IMR-90 (cell line): ENCODE data around the gene PCDHGA3. TPM values are rescaled to one million over a fixed set of nuclear protein-coding genes. Genes with fewer than 3 reads are reported as not detected.
"Not testable (repeated sequence)": the region's sequence is repeated elsewhere in the genome, so short reads cannot be mapped to it uniquely, and the experiment has no call there.

Experiments used
- ATAC-seq: fragments of 200-7000 bp; cut with Tn5 transposase; 2 replicates; pipeline ENCODE4 v1.9.1; 2020; ENCODE audit warnings: low read depth, mild to moderate bottlenecking, moderate library complexity
- BruUV-seq: library from RNA; stranded (reverse); fragments of 400-500 nt; replicated peaks from 2 replicates; lab custom pipeline; 2021; lab: Mats Ljungman, UMichigan
- CTCF ChIA-PET: fragments of 300-600 bp; formaldehyde crosslinking; extraction: SDS; loops from one replicate; lab custom pipeline; 2021; ENCODE audit warnings: antibody characterized with exemption; lab: Yijun Ruan, JAX
- POLR2A ChIA-PET: fragments of 300-600 bp; sonication (Branson Sonifier 250); formaldehyde crosslinking; loops from one replicate; lab custom pipeline; 2022; ENCODE audit warnings: antibody characterized with exemption; ENCODE audit not compliant: unreplicated experiment; lab: Charles Lee
- DNase-seq: peaks from one replicate; pipeline ENCODE4 v3.0.0; 2013
- H2AFZ ChIP-seq: replicated peaks from 2 replicates; pipeline ENCODE3; 2013; ENCODE audit warnings: low read length, mild to moderate bottlenecking; ENCODE audit not compliant: poor library complexity
- H2AK5ac ChIP-seq: 2 replicates; pipeline ENCODE4 v1.6.1; 2013; ENCODE audit warnings: low read depth, low read length, inconsistent platforms
- H2AK9ac ChIP-seq: replicated peaks from 2 replicates; pipeline ENCODE3; 2013; ENCODE audit warnings: mild to moderate bottlenecking, low read depth, low read length, moderate library complexity; ENCODE audit not compliant: poor library complexity
- H2BK120ac ChIP-seq: 2 replicates; pipeline ENCODE4 v1.6.1; 2013; ENCODE audit warnings: low read depth, low read length, inconsistent platforms
- H2BK15ac ChIP-seq: 3 replicates; pipeline ENCODE4 v1.6.1; 2013; ENCODE audit warnings: low read depth, low read length, inconsistent platforms
- H2BK20ac ChIP-seq: 2 replicates; pipeline ENCODE4 v1.6.1; 2013; ENCODE audit warnings: low read depth, mild to moderate bottlenecking, inconsistent platforms, low read length, moderate library complexity
- H2BK5ac ChIP-seq: 2 replicates; pipeline ENCODE4 v1.6.1; 2013; ENCODE audit warnings: mild to moderate bottlenecking, low read depth, low read length, inconsistent platforms; ENCODE audit not compliant: poor library complexity, severe bottlenecking
- H3K14ac ChIP-seq: replicated peaks from 2 replicates; pipeline ENCODE4 v1.6.1; 2013; ENCODE audit warnings: low read depth, low read length, inconsistent platforms
- H3K18ac ChIP-seq: 2 replicates; pipeline ENCODE4 v1.6.1; 2013; ENCODE audit warnings: low read depth, low read length, control low read depth
- H3K23ac ChIP-seq: 2 replicates; pipeline ENCODE4 v1.6.1; 2013; ENCODE audit warnings: low read depth, low read length, inconsistent platforms
- H3K27ac ChIP-seq: 2 replicates; pipeline ENCODE4 v1.5.1; 2013; ENCODE audit warnings: mild to moderate bottlenecking, control low read depth, low read length; ENCODE audit not compliant: insufficient read depth
- H3K27me3 ChIP-seq: 2 replicates; pipeline ENCODE4 v1.6.1; 2013; ENCODE audit warnings: low read length; ENCODE audit not compliant: control insufficient read depth, insufficient read depth
- H3K36me3 ChIP-seq: 2 replicates; pipeline ENCODE4 v1.6.1; 2013; ENCODE audit warnings: low read length, mixed read lengths; ENCODE audit not compliant: control insufficient read depth, insufficient read depth
- H3K4ac ChIP-seq: 2 replicates; pipeline ENCODE4 v1.6.1; 2013; ENCODE audit warnings: low read depth, low read length, inconsistent platforms
- H3K4me1 ChIP-seq: 2 replicates; pipeline ENCODE4 v1.6.1; 2013; ENCODE audit warnings: low read length, mixed read lengths; ENCODE audit not compliant: control insufficient read depth, insufficient read depth
- H3K4me2 ChIP-seq: 2 replicates; pipeline ENCODE4 v1.6.1; 2013; ENCODE audit warnings: low read depth, mild to moderate bottlenecking, control low read depth, low read length, moderate library complexity
- H3K4me3 ChIP-seq: 2 replicates; pipeline ENCODE4 v1.5.1; 2013; ENCODE audit warnings: low read depth, mild to moderate bottlenecking, control low read depth, low read length, moderate library complexity; ENCODE audit not compliant: insufficient read depth
- H3K56ac ChIP-seq: 2 replicates; pipeline ENCODE4 v1.6.1; 2013; ENCODE audit warnings: low read length, inconsistent platforms; ENCODE audit not compliant: insufficient read depth; ENCODE audit errors: extremely low read depth
- H3K79me1 ChIP-seq, 2 experiments: 2 replicates each; pipeline ENCODE4 v1.6.1; 2013; ENCODE audit warnings: low read length in 2 of 2, inconsistent platforms in 1 of 2, low read depth in 1 of 2
- H3K9ac ChIP-seq: 2 replicates; pipeline ENCODE4 v1.6.1; 2013; ENCODE audit warnings: low read depth, low read length, control low read depth
- H3K9me1 ChIP-seq: 2 replicates; pipeline ENCODE4 v1.6.1; 2013; ENCODE audit warnings: low read length, inconsistent platforms; ENCODE audit not compliant: insufficient read depth
- H3K9me3 ChIP-seq: 2 replicates; pipeline ENCODE4 v1.6.1; 2013; ENCODE audit warnings: low read length; ENCODE audit not compliant: control insufficient read depth, insufficient read depth
- H4K20me1 ChIP-seq: 2 replicates; pipeline ENCODE4 v1.6.1; 2013; ENCODE audit warnings: low read length, inconsistent platforms; ENCODE audit not compliant: insufficient read depth
- H4K5ac ChIP-seq: 2 replicates; pipeline ENCODE4 v1.6.1; 2013; ENCODE audit warnings: mild to moderate bottlenecking, low read depth, low read length, control low read depth
- H4K8ac ChIP-seq, 2 experiments: 2 replicates each; pipeline ENCODE4 v1.6.1; 2013; ENCODE audit warnings: low read depth in 2 of 2, low read length in 2 of 2, control low read depth in 1 of 2, inconsistent platforms in 1 of 2
- H4K91ac ChIP-seq: 2 replicates; pipeline ENCODE4 v1.6.1; 2013; ENCODE audit warnings: low read depth, low read length, inconsistent platforms; ENCODE audit not compliant: insufficient read depth
- NFE2L2 ChIP-seq: fragments of 150-350 bp; IDR thresholded peaks from 2 replicates; pipeline ENCODE4 v1.6.1; 2016; ENCODE audit warnings: low read depth, mild to moderate bottlenecking, low read length
- WGBS, 2 experiments: methylation state at CpG; one replicate each; pipeline versions ENCODE4 v1.1.5 to v1.1.7; 2013; ENCODE audit warnings: missing lambda C conversion rate in 2 of 2; ENCODE audit not compliant: insufficient read length in 1 of 2; ENCODE audit errors: extremely low coverage in 2 of 2; 5-methylcytosine and 5-hydroxymethylcytosine counted together
- dilution Hi-C: fragments of 300-500 bp; cut with HindIII; formaldehyde crosslinking; loops from one replicate; pipeline ENCODE4 v1.14.3; 2018; ENCODE audit warnings: low sequenced_read_pairs; ENCODE audit not compliant: unreplicated experiment
- in situ Hi-C: fragments of 300-500 bp; cut with MboI; formaldehyde crosslinking; loops from 3 replicates; pipeline ENCODE4 v1.14.3; 2019; ENCODE audit warnings: low sequenced_read_pairs, inconsistent platforms, mixed read lengths
- intact Hi-C: fragments of 100-400 bp; cut with micrococcal nuclease; formaldehyde crosslinking; loops from 2 replicates; pipeline ENCODE4 v1.10.0; 2022
- polyA plus RNA-seq, 3 experiments: library from polyadenylated mRNA; depleted of rRNA; stranded (reverse); fragments of >200 nt; gene quantifications; 2 replicates each; pipeline ENCODE4 v1.2.3, GENCODE V29; 2012; ENCODE audit warnings: low replicate concordance in 1 of 3
- total RNA-seq: library from RNA; depleted of rRNA; stranded (reverse); fragments of >200 nt; gene quantifications from 2 replicates; pipeline ENCODE4 v1.2.3, GENCODE V29; 2012
- TF ChIP-seq, protein P1 (sequence below): conservative IDR thresholded peaks from 2 replicates; pipeline ENCODE4 v1.5.1; 2012; ENCODE audit warnings: mild to moderate bottlenecking, low read depth, low read length, improper control_type of control experiment

PCDHGA3 gene
- total and polyA plus RNA-seq, 2 of the 4 experiments (the other 2 are of a cell fraction) = 1.4 to 1.6 TPM

- no peak overlapping the region for H3K9ac ChIP-seq
- H2BK20ac ChIP-seq = no peak overlapping the region
- H2AFZ ChIP-seq = no peak overlapping the region
- H3K9me3 ChIP-seq = peaks cover 48% of the 10 kb centered on the region
- H3K4me1 ChIP-seq = peaks cover 1% of the 10 kb centered on the region; the same call in 1 of the 2 replicates
- ChIA-PET POLR2A (no interaction called here), CTCF (no interaction called here)
- H2AK5ac ChIP-seq = no peak overlapping the region
- in situ Hi-C loops (no loop called here), intact Hi-C loops (no loop called here), dilution Hi-C loops (no loop called here)
- H2BK5ac ChIP-seq = no peak overlapping the region
- WGBS, 2 experiments = 47% methylated on average over 13 of the region's 21 CpGs; no CpG with 5 or more reads in 1 of the 2 experiments
- no peak overlapping the region for H3K18ac ChIP-seq
- H4K5ac ChIP-seq = no peak overlapping the region
- H3K4ac ChIP-seq = no peak overlapping the region
- no peak overlapping the region for H4K8ac ChIP-seq
- H3K9me1 ChIP-seq = no peaks in the 10 kb centered on the region
- H2AK9ac ChIP-seq = no peak overlapping the region
- H3K23ac ChIP-seq = no peak overlapping the region
- no peak overlapping the region for H2BK120ac ChIP-seq
- H3K27ac ChIP-seq = no peak overlapping the region
- H4K91ac ChIP-seq = no peak overlapping the region
- no peak overlapping the region for H3K4me2 ChIP-seq
- no peak overlapping the region for H3K14ac ChIP-seq
- H2BK15ac ChIP-seq = no peak overlapping the region
- peaks cover 5 to 7% of the 10 kb centered on the region in 2 experiments; a peak in 3 of 4 replicates for H3K79me1 ChIP-seq
- BruUV-seq = no TSS peak
- no peaks in the 10 kb centered on the region for H4K20me1 ChIP-seq
- H3K56ac ChIP-seq = no peak overlapping the region
- no peak overlapping the region for H3K4me3 ChIP-seq
- ATAC-seq (no peak), DNase-seq (no peak)
- H3K27me3 ChIP-seq = no peaks in the 10 kb centered on the region
- H3K36me3 ChIP-seq = peaks cover 24% of the 10 kb centered on the region
- TF ChIP-seq NFE2L2 = no peak
- TF ChIP-seq, protein P1, sequence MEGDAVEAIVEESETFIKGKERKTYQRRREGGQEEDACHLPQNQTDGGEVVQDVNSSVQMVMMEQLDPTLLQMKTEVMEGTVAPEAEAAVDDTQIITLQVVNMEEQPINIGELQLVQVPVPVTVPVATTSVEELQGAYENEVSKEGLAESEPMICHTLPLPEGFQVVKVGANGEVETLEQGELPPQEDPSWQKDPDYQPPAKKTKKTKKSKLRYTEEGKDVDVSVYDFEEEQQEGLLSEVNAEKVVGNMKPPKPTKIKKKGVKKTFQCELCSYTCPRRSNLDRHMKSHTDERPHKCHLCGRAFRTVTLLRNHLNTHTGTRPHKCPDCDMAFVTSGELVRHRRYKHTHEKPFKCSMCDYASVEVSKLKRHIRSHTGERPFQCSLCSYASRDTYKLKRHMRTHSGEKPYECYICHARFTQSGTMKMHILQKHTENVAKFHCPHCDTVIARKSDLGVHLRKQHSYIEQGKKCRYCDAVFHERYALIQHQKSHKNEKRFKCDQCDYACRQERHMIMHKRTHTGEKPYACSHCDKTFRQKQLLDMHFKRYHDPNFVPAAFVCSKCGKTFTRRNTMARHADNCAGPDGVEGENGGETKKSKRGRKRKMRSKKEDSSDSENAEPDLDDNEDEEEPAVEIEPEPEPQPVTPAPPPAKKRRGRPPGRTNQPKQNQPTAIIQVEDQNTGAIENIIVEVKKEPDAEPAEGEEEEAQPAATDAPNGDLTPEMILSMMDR = no peak
These were observed 49.6 kb downstream of the PCDHGA3 start for GRCh38 chr5:141393267-141393666.

DNA sequence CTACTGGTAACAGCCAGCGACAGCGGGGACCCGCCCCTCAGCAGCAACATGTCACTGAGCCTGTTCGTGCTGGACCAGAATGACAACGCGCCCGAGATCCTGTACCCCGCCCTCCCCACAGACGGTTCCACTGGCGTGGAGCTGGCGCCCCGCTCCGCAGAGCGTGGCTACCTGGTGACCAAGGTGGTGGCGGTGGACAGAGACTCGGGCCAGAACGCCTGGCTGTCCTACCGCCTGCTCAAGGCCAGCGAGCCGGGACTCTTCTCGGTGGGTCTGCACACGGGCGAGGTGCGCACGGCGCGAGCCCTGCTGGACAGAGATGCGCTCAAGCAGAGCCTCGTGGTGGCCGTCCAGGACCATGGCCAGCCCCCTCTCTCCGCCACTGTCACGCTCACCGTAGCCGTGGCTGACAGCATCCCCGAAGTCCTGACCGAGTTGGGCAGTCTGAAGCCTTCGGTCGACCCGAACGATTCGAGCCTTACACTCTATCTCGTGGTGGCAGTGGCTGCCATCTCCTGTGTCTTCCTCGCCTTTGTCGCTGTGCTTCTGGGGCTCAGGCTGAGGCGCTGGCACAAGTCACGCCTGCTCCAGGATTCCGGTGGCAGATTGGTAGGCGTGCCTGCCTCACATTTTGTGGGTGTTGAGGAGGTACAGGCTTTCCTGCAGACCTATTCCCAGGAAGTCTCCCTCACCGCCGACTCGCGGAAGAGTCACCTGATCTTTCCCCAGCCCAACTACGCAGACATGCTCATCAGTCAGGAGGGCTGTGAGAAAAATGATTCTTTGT is 51.0 kb downstream of the PCDHGA3 start:
- H4K5ac ChIP-seq, H3K4me3 ChIP-seq, H3K79me1 ChIP-seq, H2BK15ac ChIP-seq, H3K56ac ChIP-seq, H3K4ac ChIP-seq, H3K18ac ChIP-seq, POLR2A ChIA-PET, H2AK9ac ChIP-seq, H3K27ac ChIP-seq, H3K4me2 ChIP-seq, H4K8ac ChIP-seq, H2AK5ac ChIP-seq, dilution Hi-C loops, H3K27me3 ChIP-seq, H2BK5ac ChIP-seq, H3K23ac ChIP-seq, BruUV-seq, H3K14ac ChIP-seq, DNase-seq, H4K20me1 ChIP-seq, H3K4me1 ChIP-seq, H4K91ac ChIP-seq, H2BK120ac ChIP-seq, H2BK20ac ChIP-seq, ATAC-seq, H2AFZ ChIP-seq, in situ Hi-C loops, intact Hi-C loops, H3K9ac ChIP-seq, H3K9me1 ChIP-seq: not testable (repeated sequence)
- Histone ChIP-seq H3K36me3 (peaks cover 23% of the 10 kb centered on the region), H3K9me3 (peaks cover 46% of the 10 kb centered on the region)
- 30% methylated on average over 2 of the region's 53 CpGs; no CpG with 5 or more reads in 1 of the 2 experiments for WGBS, 2 experiments
- CTCF ChIA-PET = interaction anchor here (0.6 kb wide), 1 partner anchor 202 kb away, joined by 3 read pairs; no protein-coding TSS in a partner anchor
